DMS53 (cell line): ENCODE measurements around the gene SERPINA12.

Experiments
- DNase-seq: peaks from one replicate; lab custom pipeline; 2025; lab: John Stamatoyannopoulos, UW

Gene SERPINA12

GRCh38 chr14:94466706-94467370, 42.4 kb downstream of the SERPINA12 start:
- no peak for DNase-seq

GRCh38 chr14:94465042-94465441, 44.2 kb downstream of the SERPINA12 start:
- DNase-seq: no peak

- DNase-seq: no peak
These were observed 45.0 kb downstream of the SERPINA12 start for GRCh38 chr14:94464290-94464689.

GRCh38 chr14:94462763-94463572, 46.3 kb downstream of the SERPINA12 start:
- no peak for DNase-seq

- DNase-seq: no peak
These were observed 47.1 kb downstream of the SERPINA12 start for GRCh38 chr14:94462219-94462551.

- no peak for DNase-seq
These were observed 47.6 kb downstream of the SERPINA12 start for GRCh38 chr14:94461526-94462218.

GRCh38 chr14:94460631-94461416, 48.4 kb downstream of the SERPINA12 start:
- no peak for DNase-seq

- DNase-seq: no peak
These were observed 50.6 kb downstream of the SERPINA12 start for GRCh38 chr14:94458558-94459205.

GRCh38 chr14:94458096-94458495, 51.2 kb downstream of the SERPINA12 start:
- DNase-seq: no peak

- DNase-seq: no peak
These were observed 53.3 kb downstream of the SERPINA12 start for GRCh38 chr14:94455928-94456327.

- no peak for DNase-seq
These were observed 57.4 kb downstream of the SERPINA12 start for GRCh38 chr14:94451826-94452225.

GRCh38 chr14:94451091-94451771, 58.0 kb downstream of the SERPINA12 start:
- DNase-seq: no peak

- no peak for DNase-seq
These were observed 58.6 kb downstream of the SERPINA12 start for GRCh38 chr14:94450722-94451090.

GRCh38 chr14:94449930-94450329, 59.3 kb downstream of the SERPINA12 start:
- DNase-seq: no peak

- DNase-seq: no peak
These were observed 61.0 kb downstream of the SERPINA12 start for GRCh38 chr14:94448071-94448808.

GRCh38 chr14:94447206-94447605, 62.1 kb downstream of the SERPINA12 start:
- no peak for DNase-seq

GRCh38 chr14:94446126-94446525, 63.1 kb downstream of the SERPINA12 start:
- DNase-seq: no peak

- no peak for DNase-seq
These were observed 64.3 kb downstream of the SERPINA12 start for GRCh38 chr14:94445003-94445402.

GRCh38 chr14:94441531-94442205, 67.6 kb downstream of the SERPINA12 start:
- DNase-seq: no peak

- DNase-seq: no peak
These were observed 68.1 kb downstream of the SERPINA12 start for GRCh38 chr14:94441130-94441529.
